Panc1 (cell line): ENCODE measurements around the gene CEP41. TPM values are rescaled to one million over a fixed set of nuclear protein-coding genes. Genes with fewer than 3 reads are reported as not detected.

Source experiments
- ATAC-seq: fragments of 200-7000 bp; cut with Tn5 transposase; 2 replicates; pipeline ENCODE4 v1.9.1; 2020; ENCODE audit warnings: mild to moderate bottlenecking, moderate library complexity
- BruUV-seq: library from RNA; stranded (reverse); fragments of 400-500 nt; replicated peaks from 2 replicates; lab custom pipeline; 2021; lab: Mats Ljungman, UMichigan
- CTCF ChIA-PET: fragments of 300-600 bp; sonication (Branson Sonifier 250); formaldehyde crosslinking; loops from one replicate; lab custom pipeline; 2022; ENCODE audit warnings: antibody characterized with exemption; lab: Charles Lee
- POLR2A ChIA-PET: fragments of 300-600 bp; sonication (Branson Sonifier 250); formaldehyde crosslinking; loops from one replicate; lab custom pipeline; 2022; ENCODE audit warnings: antibody characterized with exemption; lab: Charles Lee
- DNase-seq: peaks from one replicate; pipeline ENCODE4 v3.0.0-alpha.2; 2010; ENCODE audit warnings: low read depth, low spot score
- H3K27ac ChIP-seq: 2 replicates; pipeline ENCODE4 v1.5.1; 2011; ENCODE audit warnings: mild to moderate bottlenecking, low read length, inconsistent platforms
- H3K27me3 ChIP-seq: fragments of 200-500 bp; sonication (Bioruptor generic); 2 replicates; pipeline ENCODE4 v1.6.0; 2014; ENCODE audit warnings: low read length, inconsistent platforms; ENCODE audit not compliant: control insufficient read depth, insufficient read depth
- H3K36me3 ChIP-seq: fragments of 200-500 bp; sonication (Bioruptor generic); 2 replicates; pipeline ENCODE4 v1.5.1; 2014; ENCODE audit warnings: inconsistent platforms, mild to moderate bottlenecking, low read length, moderate library complexity; ENCODE audit not compliant: control insufficient read depth, insufficient read depth
- H3K4me1 ChIP-seq: 2 replicates; pipeline ENCODE4 v1.5.1; 2011; ENCODE audit warnings: inconsistent platforms, mild to moderate bottlenecking, low read length, moderate library complexity; ENCODE audit not compliant: control insufficient read depth, insufficient read depth
- H3K4me3 ChIP-seq, 2 experiments: 2 replicates each; pipeline ENCODE4 v1.5.1; 2011 to 2012; ENCODE audit warnings: low read depth in 2 of 2, low read length in 2 of 2, mild to moderate bottlenecking in 2 of 2, inconsistent platforms in 1 of 2, moderate library complexity in 1 of 2
- H3K9me3 ChIP-seq: fragments of 200-500 bp; sonication (Bioruptor generic); 2 replicates; pipeline ENCODE4 v1.5.1; 2014; ENCODE audit warnings: low read depth, mild to moderate bottlenecking, inconsistent platforms, low read length, moderate library complexity; ENCODE audit not compliant: control insufficient read depth, insufficient read depth
- POLR2AphosphoS5 ChIP-seq: IDR thresholded peaks from 2 replicates; pipeline ENCODE4 v1.6.1; 2012; ENCODE audit warnings: mild to moderate bottlenecking, low read depth, low read length, moderate library complexity
- SIN3A ChIP-seq: IDR thresholded peaks from 2 replicates; pipeline ENCODE4 v1.6.1; 2012; ENCODE audit warnings: low read depth, mild to moderate bottlenecking, low read length, moderate library complexity, borderline replicate concordance; ENCODE audit not compliant: insufficient read depth
- TCF7L2 ChIP-seq: IDR thresholded peaks from 2 replicates; pipeline ENCODE4 v1.6.1; 2011; ENCODE audit warnings: mild to moderate bottlenecking, low read depth, low read length, inconsistent platforms
- in situ Hi-C: cut with HindIII; loops from 2 replicates; pipeline ENCODE4 v1.10.0; 2016; ENCODE audit warnings: low sequenced_read_pairs, low pct_unique_long_range_greater_than_20kb
- intact Hi-C: fragments of 100-400 bp; cut with micrococcal nuclease; formaldehyde crosslinking; loops from one replicate; pipeline ENCODE4 v1.10.0; 2022; ENCODE audit not compliant: unreplicated experiment
- total RNA-seq: library from RNA; stranded (reverse); gene quantifications from one replicate; pipeline ENCODE4 v1.2.1, GENCODE V29; 2021; ENCODE audit not compliant: unreplicated experiment
- TF ChIP-seq, protein P1 (sequence below), 2 experiments: IDR thresholded peaks; 2 replicates each; pipeline ENCODE4 v1.6.1; 2011 to 2012; ENCODE audit warnings: low read depth in 2 of 2, control low read depth in 1 of 2, low read length in 1 of 2, mild to moderate bottlenecking in 1 of 2, moderate library complexity in 1 of 2; ENCODE audit not compliant: insufficient read depth in 1 of 2
- TF ChIP-seq, protein P2 (sequence below): fragments of 450-650 bp; IDR thresholded peaks from 2 replicates; pipeline ENCODE4 v1.5.1; 2017; ENCODE audit warnings: mild to moderate bottlenecking

CEP41 gene
- total RNA-seq, 1 experiment from 2014 or later: 13.2 TPM

DNA sequence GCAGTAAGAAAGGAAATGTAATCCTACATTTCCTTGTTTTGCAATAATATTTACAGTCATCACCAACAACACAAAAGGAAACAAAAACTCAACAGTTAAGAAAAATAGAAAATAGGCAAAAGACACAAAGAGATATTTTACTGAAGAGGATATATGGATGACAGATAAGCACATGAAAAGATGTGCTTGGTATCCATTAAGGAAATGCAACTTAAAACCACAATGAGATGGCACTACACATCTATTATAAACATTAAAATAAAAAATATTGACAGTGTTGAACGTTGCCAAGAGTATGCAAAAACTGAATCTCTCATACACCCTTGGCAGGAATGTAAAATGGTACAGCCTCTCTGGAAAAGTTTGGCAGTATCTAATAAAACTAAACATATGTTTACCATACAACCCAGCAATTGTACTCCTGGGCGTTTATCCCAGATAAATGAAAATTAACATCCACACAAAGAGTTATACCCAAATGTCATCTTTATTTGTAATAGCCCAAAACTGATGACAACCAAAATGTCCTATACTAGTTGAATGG, 5.4 kb downstream of the CEP41 start:
- Histone ChIP-seq H3K9me3 (peaks cover 2% of the 10 kb centered on the region; the same call in 1 of the 2 replicates), H3K4me3 (no peak overlapping the region), H3K27ac (no peak overlapping the region), H3K36me3 (no peaks in the 10 kb centered on the region), H3K27me3 (no peaks in the 10 kb centered on the region), H3K4me1 (no peaks in the 10 kb centered on the region)
- ChIA-PET POLR2A (no interaction called here), CTCF (interaction anchor here (0.7 kb wide), 1 partner anchor 32 kb away, joined by 3 read pairs; no protein-coding TSS in a partner anchor)
- intact Hi-C loops (no loop called here), in situ Hi-C loops (no loop called here)
- TF ChIP-seq, protein P1, sequence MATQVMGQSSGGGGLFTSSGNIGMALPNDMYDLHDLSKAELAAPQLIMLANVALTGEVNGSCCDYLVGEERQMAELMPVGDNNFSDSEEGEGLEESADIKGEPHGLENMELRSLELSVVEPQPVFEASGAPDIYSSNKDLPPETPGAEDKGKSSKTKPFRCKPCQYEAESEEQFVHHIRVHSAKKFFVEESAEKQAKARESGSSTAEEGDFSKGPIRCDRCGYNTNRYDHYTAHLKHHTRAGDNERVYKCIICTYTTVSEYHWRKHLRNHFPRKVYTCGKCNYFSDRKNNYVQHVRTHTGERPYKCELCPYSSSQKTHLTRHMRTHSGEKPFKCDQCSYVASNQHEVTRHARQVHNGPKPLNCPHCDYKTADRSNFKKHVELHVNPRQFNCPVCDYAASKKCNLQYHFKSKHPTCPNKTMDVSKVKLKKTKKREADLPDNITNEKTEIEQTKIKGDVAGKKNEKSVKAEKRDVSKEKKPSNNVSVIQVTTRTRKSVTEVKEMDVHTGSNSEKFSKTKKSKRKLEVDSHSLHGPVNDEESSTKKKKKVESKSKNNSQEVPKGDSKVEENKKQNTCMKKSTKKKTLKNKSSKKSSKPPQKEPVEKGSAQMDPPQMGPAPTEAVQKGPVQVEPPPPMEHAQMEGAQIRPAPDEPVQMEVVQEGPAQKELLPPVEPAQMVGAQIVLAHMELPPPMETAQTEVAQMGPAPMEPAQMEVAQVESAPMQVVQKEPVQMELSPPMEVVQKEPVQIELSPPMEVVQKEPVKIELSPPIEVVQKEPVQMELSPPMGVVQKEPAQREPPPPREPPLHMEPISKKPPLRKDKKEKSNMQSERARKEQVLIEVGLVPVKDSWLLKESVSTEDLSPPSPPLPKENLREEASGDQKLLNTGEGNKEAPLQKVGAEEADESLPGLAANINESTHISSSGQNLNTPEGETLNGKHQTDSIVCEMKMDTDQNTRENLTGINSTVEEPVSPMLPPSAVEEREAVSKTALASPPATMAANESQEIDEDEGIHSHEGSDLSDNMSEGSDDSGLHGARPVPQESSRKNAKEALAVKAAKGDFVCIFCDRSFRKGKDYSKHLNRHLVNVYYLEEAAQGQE (IDR thresholded peaks at IDR 0.05; ENCODE audit: insufficient read depth in 1 of 2, low read depth in 2 of 2, low read length in 1 of 2): no peak
- TF ChIP-seq TCF7L2: no peak
- TF ChIP-seq, protein P2, sequence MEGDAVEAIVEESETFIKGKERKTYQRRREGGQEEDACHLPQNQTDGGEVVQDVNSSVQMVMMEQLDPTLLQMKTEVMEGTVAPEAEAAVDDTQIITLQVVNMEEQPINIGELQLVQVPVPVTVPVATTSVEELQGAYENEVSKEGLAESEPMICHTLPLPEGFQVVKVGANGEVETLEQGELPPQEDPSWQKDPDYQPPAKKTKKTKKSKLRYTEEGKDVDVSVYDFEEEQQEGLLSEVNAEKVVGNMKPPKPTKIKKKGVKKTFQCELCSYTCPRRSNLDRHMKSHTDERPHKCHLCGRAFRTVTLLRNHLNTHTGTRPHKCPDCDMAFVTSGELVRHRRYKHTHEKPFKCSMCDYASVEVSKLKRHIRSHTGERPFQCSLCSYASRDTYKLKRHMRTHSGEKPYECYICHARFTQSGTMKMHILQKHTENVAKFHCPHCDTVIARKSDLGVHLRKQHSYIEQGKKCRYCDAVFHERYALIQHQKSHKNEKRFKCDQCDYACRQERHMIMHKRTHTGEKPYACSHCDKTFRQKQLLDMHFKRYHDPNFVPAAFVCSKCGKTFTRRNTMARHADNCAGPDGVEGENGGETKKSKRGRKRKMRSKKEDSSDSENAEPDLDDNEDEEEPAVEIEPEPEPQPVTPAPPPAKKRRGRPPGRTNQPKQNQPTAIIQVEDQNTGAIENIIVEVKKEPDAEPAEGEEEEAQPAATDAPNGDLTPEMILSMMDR: no peak
- no peak for TF ChIP-seq SIN3A
- TF ChIP-seq POLR2AphosphoS5: no peak
- ATAC-seq (no peak), DNase-seq (no peak)
- BruUV-seq: no TSS peak

DNA sequence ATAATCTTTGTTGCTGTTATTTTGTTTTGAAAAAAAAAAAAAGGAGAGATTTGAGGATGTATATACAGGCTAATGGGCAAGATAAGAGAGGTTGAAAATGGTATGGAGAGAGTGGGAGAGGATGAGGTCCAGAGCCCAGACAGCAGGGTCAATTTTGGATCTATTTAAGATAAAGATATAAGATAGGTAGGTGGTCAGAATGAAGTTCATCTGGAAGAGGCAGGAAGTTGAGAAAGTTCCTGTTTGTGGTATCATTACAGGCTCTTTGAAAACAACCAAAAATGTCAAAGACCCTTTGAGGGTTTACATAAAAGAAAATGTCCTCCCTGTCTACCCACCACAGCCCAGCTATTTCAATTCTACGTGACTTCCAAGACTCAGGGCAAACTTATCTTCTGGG, 7.5 kb downstream of the CEP41 start:
- Histone ChIP-seq H3K4me3 (no peak overlapping the region), H3K36me3 (no peaks in the 10 kb centered on the region), H3K9me3 (no peaks in the 10 kb centered on the region), H3K27me3 (no peaks in the 10 kb centered on the region), H3K27ac (no peak overlapping the region), H3K4me1 (no peaks in the 10 kb centered on the region)
- ATAC-seq (no peak), DNase-seq (no peak)
- intact Hi-C loops (no loop called here), in situ Hi-C loops (no loop called here)
- CTCF ChIA-PET: no interaction called here
- POLR2A ChIA-PET: no interaction called here
- TF ChIP-seq TCF7L2 (no peak), POLR2AphosphoS5 (no peak), SIN3A (no peak)
- TF ChIP-seq, protein P1 (IDR thresholded peaks at IDR 0.05; ENCODE audit: insufficient read depth in 1 of 2, low read depth in 2 of 2, low read length in 1 of 2): no peak
- TF ChIP-seq, protein P2: no peak
- no TSS peak for BruUV-seq
